Measurements from ENCODE around the gene NMUR1. TPM values are rescaled to one million over a fixed set of nuclear protein-coding genes. Genes with fewer than 3 reads are reported as not detected.

Gene NMUR1
- total RNA-seq, 2 donors from 2014 or later, result 2.3 to 6.3 TPM

- Histone ChIP-seq H3K27ac (no peak overlapping the region), H3K9me3 (no peaks in the 10 kb centered on the region), H3K4me3 (no peak overlapping the region), H3K36me3 (replicated peaks in 1 of 2; ENCODE audit: insufficient read depth in 1 of 2, low read depth in 2 of 2) (no peaks in the 10 kb centered on the region), H3K4me1 (no peaks in the 10 kb centered on the region), H3K27me3 (no peaks in the 10 kb centered on the region)
- intact Hi-C loops (cut with DNase I), result no loop called here
- WGBS, 2 donors, result 72 to 75% methylated on average over 3 of the region's 3 CpGs
- ATAC-seq (no peak), DNase-seq (no peak)
- TF ChIP-seq, protein P1, sequence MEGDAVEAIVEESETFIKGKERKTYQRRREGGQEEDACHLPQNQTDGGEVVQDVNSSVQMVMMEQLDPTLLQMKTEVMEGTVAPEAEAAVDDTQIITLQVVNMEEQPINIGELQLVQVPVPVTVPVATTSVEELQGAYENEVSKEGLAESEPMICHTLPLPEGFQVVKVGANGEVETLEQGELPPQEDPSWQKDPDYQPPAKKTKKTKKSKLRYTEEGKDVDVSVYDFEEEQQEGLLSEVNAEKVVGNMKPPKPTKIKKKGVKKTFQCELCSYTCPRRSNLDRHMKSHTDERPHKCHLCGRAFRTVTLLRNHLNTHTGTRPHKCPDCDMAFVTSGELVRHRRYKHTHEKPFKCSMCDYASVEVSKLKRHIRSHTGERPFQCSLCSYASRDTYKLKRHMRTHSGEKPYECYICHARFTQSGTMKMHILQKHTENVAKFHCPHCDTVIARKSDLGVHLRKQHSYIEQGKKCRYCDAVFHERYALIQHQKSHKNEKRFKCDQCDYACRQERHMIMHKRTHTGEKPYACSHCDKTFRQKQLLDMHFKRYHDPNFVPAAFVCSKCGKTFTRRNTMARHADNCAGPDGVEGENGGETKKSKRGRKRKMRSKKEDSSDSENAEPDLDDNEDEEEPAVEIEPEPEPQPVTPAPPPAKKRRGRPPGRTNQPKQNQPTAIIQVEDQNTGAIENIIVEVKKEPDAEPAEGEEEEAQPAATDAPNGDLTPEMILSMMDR (IDR thresholded peaks at IDR 0.05), result no peak
- TF ChIP-seq POLR2A (IDR thresholded peaks at IDR 0.05), result no peak
Measured at GRCh38 chr2:231476920-231477319, 53.3 kb downstream of the NMUR1 start.

- ATAC-seq (no peak), DNase-seq (no peak)
- Histone ChIP-seq H3K4me3 (no peak overlapping the region), H3K36me3 (replicated peaks in 1 of 2; ENCODE audit: insufficient read depth in 1 of 2, low read depth in 2 of 2) (no peaks in the 10 kb centered on the region), H3K4me1 (no peaks in the 10 kb centered on the region), H3K9me3 (no peaks in the 10 kb centered on the region), H3K27ac (no peak overlapping the region), H3K27me3 (no peaks in the 10 kb centered on the region)
- TF ChIP-seq POLR2A (IDR thresholded peaks at IDR 0.05), result no peak
- TF ChIP-seq, protein P1 (IDR thresholded peaks at IDR 0.05), result no peak
- WGBS, 2 donors, result 59 to 67% methylated on average over 3 of the region's 3 CpGs
- intact Hi-C loops (cut with DNase I), result no loop called here
Measured at GRCh38 chr2:231475965-231476364, 54.3 kb downstream of the NMUR1 start.

Small RNA genes within 50 kb of the gene (small RNA-seq; reads per million reads assigned to genes)
- gene RNU2-22P, result not detected

Other genes starting within 250 kb of the NMUR1 start
- gene B3GNT7, start 134.7 kb downstream of the NMUR1 start, total RNA-seq, result 10 to 100 TPM in 1 of 2 donors, 1 to 10 TPM in 1; 8.6 to 22.1 TPM
- gene NCL, start 66.0 kb downstream of the NMUR1 start, total RNA-seq, result 100 to 1,000 TPM; 108 to 159 TPM
- not detected for gene TEX44, start 62.4 kb upstream of the NMUR1 start, total RNA-seq
- 100 to 1,000 TPM; 532 to 757 TPM for gene PTMA, start 178.1 kb upstream of the NMUR1 start, total RNA-seq

All from body of pancreas (tissue), 4 donors.